Measurements from ENCODE around the gene PBLD.
A peak's percentile ranks its signal among the peaks of the same experiment; 100 is the strongest.

Gene PBLD

GRCh38 chr10:68305854-68306253 is 26.9 kb downstream of the PBLD start:
- TF ChIP-seq CTCF (IDR thresholded peaks at IDR 0.05; ENCODE audit: low read depth, low read length, missing control alignments) = no peak
- Histone ChIP-seq H3K36me3 (replicated peaks) (no peaks in the 10 kb centered on the region), H3K4me3 (ENCODE audit: low read depth, low read length) (no peak overlapping the region), H3K27ac (no peak overlapping the region), H3K27me3 (replicated peaks) (no peaks in the 10 kb centered on the region)
- DNase-seq = no peak
- in situ Hi-C loops (cut with HindIII; ENCODE audit: low pct_ligation_motif_present, low sequenced_read_pairs) = no loop called here

- in situ Hi-C loops (cut with HindIII; ENCODE audit: low pct_ligation_motif_present, low sequenced_read_pairs) = no loop called here
Observed at GRCh38 chr10:68303849-68304412, 28.8 kb downstream of the PBLD start.

GRCh38 chr10:68302871-68303270 is 29.9 kb downstream of the PBLD start:
- in situ Hi-C loops (cut with HindIII; ENCODE audit: low pct_ligation_motif_present, low sequenced_read_pairs) = no loop called here
- TF ChIP-seq CTCF (IDR thresholded peaks at IDR 0.05; ENCODE audit: low read depth, low read length, missing control alignments) = no peak
- Histone ChIP-seq H3K27me3 (replicated peaks) (no peaks in the 10 kb centered on the region), H3K4me3 (ENCODE audit: low read depth, low read length) (no peak overlapping the region), H3K27ac (no peak overlapping the region), H3K36me3 (replicated peaks) (no peaks in the 10 kb centered on the region)
- no peak for DNase-seq

More at GRCh38 chr10:68303849-68304412, 28.8 kb downstream of the PBLD start:
- Histone ChIP-seq H3K27ac (no peak overlapping the region), H3K4me3 (ENCODE audit: low read depth, low read length) (no peak overlapping the region), H3K36me3 (replicated peaks) (no peaks in the 10 kb centered on the region), H3K27me3 (replicated peaks) (no peaks in the 10 kb centered on the region)
- no peak for DNase-seq
- TF ChIP-seq CTCF (IDR thresholded peaks at IDR 0.05; ENCODE audit: low read depth, low read length, missing control alignments) = no peak

- H3K36me3 ChIP-seq (replicated peaks) = no peaks in the 10 kb centered on the region
- no peak overlapping the region for H3K27ac ChIP-seq
- in situ Hi-C loops (cut with HindIII; ENCODE audit: low pct_ligation_motif_present, low sequenced_read_pairs) = no loop called here
- no peak for DNase-seq
- no peak overlapping the region for H3K4me3 ChIP-seq (ENCODE audit: low read depth, low read length)
- no peaks in the 10 kb centered on the region for H3K27me3 ChIP-seq (replicated peaks)
- TF ChIP-seq CTCF (IDR thresholded peaks at IDR 0.05; ENCODE audit: low read depth, low read length, missing control alignments) = no peak
Observed at GRCh38 chr10:68302503-68302823, 30.3 kb downstream of the PBLD start.

GRCh38 chr10:68301790-68302502 is 30.8 kb downstream of the PBLD start:
- TF ChIP-seq CTCF (IDR thresholded peaks at IDR 0.05; ENCODE audit: low read depth, low read length, missing control alignments) = peak; percentile 51
- in situ Hi-C loops (cut with HindIII; ENCODE audit: low pct_ligation_motif_present, low sequenced_read_pairs) = no loop called here

GRCh38 chr10:68301301-68301700 is 31.4 kb downstream of the PBLD start:
- in situ Hi-C loops (cut with HindIII; ENCODE audit: low pct_ligation_motif_present, low sequenced_read_pairs) = no loop called here
- Histone ChIP-seq H3K27me3 (replicated peaks) (no peaks in the 10 kb centered on the region), H3K4me3 (ENCODE audit: low read depth, low read length) (no peak overlapping the region), H3K36me3 (replicated peaks) (no peaks in the 10 kb centered on the region), H3K27ac (no peak overlapping the region)
- no peak for TF ChIP-seq CTCF (IDR thresholded peaks at IDR 0.05; ENCODE audit: low read depth, low read length, missing control alignments)
- DNase-seq = no peak

More at GRCh38 chr10:68301790-68302502, 30.8 kb downstream of the PBLD start:
- H3K4me3 ChIP-seq (ENCODE audit: low read depth, low read length) = no peak overlapping the region
- peak; percentile 14 for DNase-seq
- no peak overlapping the region for H3K27ac ChIP-seq
- no peaks in the 10 kb centered on the region for H3K36me3 ChIP-seq (replicated peaks)
- no peaks in the 10 kb centered on the region for H3K27me3 ChIP-seq (replicated peaks)
